MCF 10A (cell line): ENCODE measurements around the gene ANKH. TPM values are rescaled to one million over a fixed set of nuclear protein-coding genes. Genes with fewer than 3 reads are reported as not detected.

Source experiments
- BruUV-seq: library from RNA; stranded (reverse); fragments of 400-500 nt; replicated peaks from 2 replicates; lab custom pipeline; 2021; lab: Mats Ljungman, UMichigan
- CTCF ChIA-PET: fragments of 300-600 bp; sonication (Branson Sonifier 250); formaldehyde crosslinking; extraction: SDS; loops from one replicate; lab custom pipeline; 2021; ENCODE audit warnings: antibody characterized with exemption, inconsistent platforms; lab: Yijun Ruan, JAX
- POLR2A ChIA-PET: fragments of 300-600, 350-650 bp; sonication (Branson Sonifier 250); formaldehyde crosslinking; extraction: SDS; loops from one replicate; lab custom pipeline; 2020; ENCODE audit warnings: antibody characterized with exemption, inconsistent platforms; lab: Yijun Ruan, JAX
- DNase-seq: peaks from one replicate; pipeline ENCODE4 v3.0.0-alpha.2; 2018; ENCODE audit not compliant: unreplicated experiment
- H3K27ac Mint-ChIP-seq: one replicate; pipeline ENCODE4 v1.8.0; 2022; ENCODE audit warnings: mild to moderate bottlenecking, low read depth, mixed read lengths; ENCODE audit not compliant: unreplicated experiment
- H3K27me3 Mint-ChIP-seq: one replicate; pipeline ENCODE4 v1.8.0; 2022; ENCODE audit warnings: mixed read lengths; ENCODE audit not compliant: insufficient read depth, unreplicated experiment
- H3K36me3 Mint-ChIP-seq: one replicate; pipeline ENCODE4 v1.8.0; 2022; ENCODE audit warnings: mild to moderate bottlenecking, moderate library complexity, mixed read lengths; ENCODE audit not compliant: insufficient read depth, unreplicated experiment
- H3K4me1 Mint-ChIP-seq: one replicate; pipeline ENCODE4 v1.8.0; 2022; ENCODE audit warnings: mixed read lengths; ENCODE audit not compliant: insufficient read depth, unreplicated experiment
- H3K4me3 Mint-ChIP-seq: one replicate; pipeline ENCODE4 v1.8.0; 2022; ENCODE audit warnings: mild to moderate bottlenecking, moderate library complexity, mixed read lengths; ENCODE audit not compliant: unreplicated experiment
- H3K9me3 Mint-ChIP-seq: one replicate; pipeline ENCODE4 v1.8.0; 2022; ENCODE audit warnings: mixed read lengths; ENCODE audit not compliant: unreplicated experiment
- CTCF ChIP-seq: fragments of 200-600 bp; IDR thresholded peaks from one replicate; pipeline ENCODE4 v1.8.0; 2022; ENCODE audit warnings: antibody characterized with exemption, mild to moderate bottlenecking; ENCODE audit not compliant: unreplicated experiment
- intact Hi-C: fragments of 100-400 bp; cut with micrococcal nuclease; formaldehyde crosslinking; loops from 2 replicates; pipeline ENCODE4 v1.14.1; 2022
- microRNA-seq: library from miRNA; unstranded; fragments of <30 nt; microRNA quantifications from one replicate; pipeline ENCODE4 v1.2.0, GENCODE V29; 2022
- total RNA-seq: library from RNA; stranded (reverse); gene quantifications from 2 replicates; pipeline ENCODE4 v1.2.3, GENCODE V29; 2022

The ANKH gene
- total RNA-seq, 1 experiment from 2014 or later = 65.7 TPM

- BruUV-seq = no TSS peak
These were observed 216.3 kb downstream of the ANKH start for GRCh38 chr5:14655146-14655741.

More at GRCh38 chr5:14655146-14655741, 216.3 kb downstream of the ANKH start:
- Mint-ChIP-seq H3K4me1 (peaks cover 8% of the 10 kb centered on the region), H3K27me3 (peaks cover 12% of the 10 kb centered on the region), H3K36me3 (no peaks in the 10 kb centered on the region), H3K27ac (no peak overlapping the region), H3K9me3 (no peaks in the 10 kb centered on the region), H3K4me3 (no peak overlapping the region)
- DNase-seq = no peak
- POLR2A ChIA-PET = interaction anchor here (0.6 to 2.0 kb wide), 4 partner anchors 9 to 471 kb away, joined by 3 to 5 read pairs (median 3); partner anchors contain the start of gene OTULIN
- TF ChIP-seq CTCF = no peak
- CTCF ChIA-PET = interaction anchor here (0.9 to 1.2 kb wide), 5 partner anchors 20 to 291 kb away, joined by 3 to 5 read pairs (median 3); no protein-coding TSS in a partner anchor
- intact Hi-C loops = no loop called here

Small RNA genes within 50 kb of the gene (microRNA-seq; reads per million reads assigned to microRNA genes)
- gene MIR4637 = not detected

Other genes with a start within 250 kb of the ANKH start
- gene OTULIN, start 207.1 kb downstream of the ANKH start, total RNA-seq = 27.0 and 34.6 TPM in 2 replicates